Calu3 (cell line): ENCODE results near the gene SLIT3. TPM values are rescaled to one million over a fixed set of nuclear protein-coding genes. Genes with fewer than 3 reads are reported as not detected.

Experiments
- BruUV-seq: library from RNA; stranded (reverse); fragments of 400-500 nt; replicated peaks from 2 replicates; lab custom pipeline; 2021; lab: Mats Ljungman, UMichigan
- CTCF ChIA-PET: fragments of 300-600 bp; sonication (Branson Sonifier 250); formaldehyde crosslinking; loops from one replicate; lab custom pipeline; 2022; ENCODE audit warnings: antibody characterized with exemption; lab: Charles Lee
- DNase-seq: peaks from one replicate; pipeline ENCODE4 v3.0.0; 2022
- H3K27ac Mint-ChIP-seq: one replicate; pipeline ENCODE4 v1.8.0; 2022; ENCODE audit warnings: mixed read lengths; ENCODE audit not compliant: unreplicated experiment
- H3K27me3 Mint-ChIP-seq: one replicate; pipeline ENCODE4 v1.8.0; 2022; ENCODE audit warnings: mixed read lengths; ENCODE audit not compliant: unreplicated experiment
- H3K36me3 Mint-ChIP-seq: one replicate; pipeline ENCODE4 v1.8.0; 2022; ENCODE audit warnings: mild to moderate bottlenecking, moderate library complexity, mixed read lengths; ENCODE audit not compliant: insufficient read depth, unreplicated experiment
- H3K4me1 Mint-ChIP-seq: one replicate; pipeline ENCODE4 v1.8.0; 2022; ENCODE audit warnings: mild to moderate bottlenecking, low read depth, mixed read lengths; ENCODE audit not compliant: unreplicated experiment
- H3K4me3 Mint-ChIP-seq: one replicate; pipeline ENCODE4 v1.8.0; 2022; ENCODE audit warnings: mild to moderate bottlenecking, low read depth, moderate library complexity, mixed read lengths; ENCODE audit not compliant: unreplicated experiment
- H3K9me3 Mint-ChIP-seq: one replicate; pipeline ENCODE4 v1.8.0; 2022; ENCODE audit warnings: low read depth, mixed read lengths; ENCODE audit not compliant: unreplicated experiment
- CTCF ChIP-seq: fragments of 200-600 bp; IDR thresholded peaks from one replicate; pipeline ENCODE4 v1.8.0; 2022; ENCODE audit warnings: antibody characterized with exemption; ENCODE audit not compliant: unreplicated experiment
- intact Hi-C: fragments of 100-400 bp; cut with micrococcal nuclease; formaldehyde crosslinking; loops from one replicate; pipeline ENCODE4 v1.10.0; 2022; ENCODE audit not compliant: unreplicated experiment
- total RNA-seq: library from RNA; stranded (reverse); gene quantifications from 2 replicates; pipeline ENCODE4 v1.2.3, GENCODE V29; 2022

The SLIT3 gene
- total RNA-seq, 1 experiment from 2014 or later: not detected

DNA sequence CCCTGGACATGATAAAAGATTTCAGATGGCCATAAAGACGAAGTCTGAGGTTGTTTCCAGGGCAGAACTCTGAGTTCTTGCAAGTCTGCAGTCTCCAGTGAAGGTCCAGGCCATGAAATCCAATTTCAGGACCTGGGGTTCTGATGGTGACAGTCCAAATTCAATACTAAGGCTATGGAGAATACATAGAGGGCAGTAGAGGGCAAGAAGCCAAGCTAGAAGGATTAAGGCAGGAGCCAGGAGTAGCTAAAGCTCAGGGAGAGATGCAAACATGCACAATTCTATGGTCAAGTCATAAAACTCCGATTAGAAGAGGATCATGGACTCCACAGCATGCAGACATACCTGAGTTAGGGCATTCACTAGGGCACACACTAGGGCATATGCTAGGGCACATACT, 11.4 kb downstream of the SLIT3 start:
- CTCF ChIA-PET: no interaction called here
- Mint-ChIP-seq H3K36me3 (no peaks in the 10 kb centered on the region), H3K4me1 (no peaks in the 10 kb centered on the region), H3K27ac (no peak overlapping the region), H3K27me3 (no peaks in the 10 kb centered on the region), H3K9me3 (peaks cover 3% of the 10 kb centered on the region), H3K4me3 (no peak overlapping the region)
- intact Hi-C loops: no loop called here
- no peak for DNase-seq
- no peak for TF ChIP-seq CTCF
- BruUV-seq: no TSS peak

- intact Hi-C loops: no loop called here
- BruUV-seq: no TSS peak
- H3K9me3 Mint-ChIP-seq: no peaks in the 10 kb centered on the region
- no peaks in the 10 kb centered on the region for H3K36me3 Mint-ChIP-seq
- no peaks in the 10 kb centered on the region for H3K4me1 Mint-ChIP-seq
- no peak overlapping the region for H3K27ac Mint-ChIP-seq
- no peaks in the 10 kb centered on the region for H3K27me3 Mint-ChIP-seq
- H3K4me3 Mint-ChIP-seq: no peak overlapping the region
- no peak for DNase-seq
- TF ChIP-seq CTCF: no peak
- CTCF ChIA-PET: no interaction called here
Observed at GRCh38 chr5:169288066-169288930, 12.6 kb downstream of the SLIT3 start.

DNA sequence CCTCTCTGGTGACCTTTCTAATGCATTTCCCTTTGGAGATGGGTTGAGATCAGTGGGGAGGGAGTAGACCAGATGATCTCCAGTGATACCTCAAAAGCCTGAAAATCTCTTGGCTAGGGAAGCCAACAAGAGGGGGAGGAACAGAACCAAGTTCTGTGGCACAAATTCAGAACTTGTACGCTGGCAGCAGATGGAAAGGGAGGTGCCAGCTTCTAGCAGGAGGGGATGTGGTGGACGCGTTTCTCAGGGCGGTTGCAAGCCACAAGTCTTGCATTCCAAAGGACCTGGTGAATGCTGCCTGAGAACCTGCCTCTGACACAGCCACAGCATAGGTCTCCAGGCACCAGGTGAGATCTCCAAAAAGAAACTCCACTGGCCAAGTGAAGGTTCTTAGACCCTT, 13.4 kb downstream of the SLIT3 start:
- no peak for TF ChIP-seq CTCF
- no TSS peak for BruUV-seq
- Mint-ChIP-seq H3K27me3 (no peaks in the 10 kb centered on the region), H3K9me3 (no peaks in the 10 kb centered on the region), H3K27ac (no peak overlapping the region), H3K4me1 (no peaks in the 10 kb centered on the region), H3K36me3 (no peaks in the 10 kb centered on the region), H3K4me3 (no peak overlapping the region)
- CTCF ChIA-PET: no interaction called here
- no peak for DNase-seq
- intact Hi-C loops: no loop called here

DNA sequence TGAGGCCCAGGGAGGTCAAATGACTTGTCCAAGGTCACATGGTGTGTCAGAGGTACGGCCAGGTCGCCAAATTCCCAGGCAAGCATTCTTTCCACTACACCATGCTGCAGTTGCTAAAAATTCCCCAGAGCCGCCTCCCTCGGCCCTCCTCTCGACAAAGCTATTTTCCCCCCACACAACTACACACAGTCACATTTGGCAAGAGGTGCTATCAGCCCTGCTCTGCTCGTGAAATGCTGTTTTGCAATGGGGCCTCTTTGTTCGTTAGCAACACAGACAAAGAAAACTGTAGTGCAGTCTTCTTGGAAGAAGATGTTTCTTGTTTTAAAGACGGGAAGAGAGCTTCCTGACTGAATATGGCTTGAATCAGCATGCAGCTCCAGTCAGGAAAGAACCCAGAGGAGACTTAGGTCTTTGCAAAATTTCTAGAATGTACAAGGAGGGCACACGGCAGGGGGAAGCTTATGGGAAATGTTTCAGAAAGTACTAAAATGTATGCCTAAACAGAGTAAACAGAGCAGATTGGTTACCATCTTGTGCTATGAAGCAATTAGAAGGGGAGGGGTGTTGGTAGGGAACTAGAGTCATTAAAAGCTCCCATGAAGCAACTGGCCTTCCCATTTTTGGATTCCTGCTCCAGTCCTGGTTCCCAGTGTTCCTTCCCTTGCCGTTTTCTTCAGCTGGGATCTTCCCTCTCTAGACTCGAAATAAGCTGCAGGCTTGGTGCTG, 14.2 kb downstream of the SLIT3 start:
- intact Hi-C loops: no loop called here
- no peak for DNase-seq
- H3K27ac Mint-ChIP-seq: no peak overlapping the region
- no TSS peak for BruUV-seq
- no peak for TF ChIP-seq CTCF
- H3K9me3 Mint-ChIP-seq: no peaks in the 10 kb centered on the region
- no peaks in the 10 kb centered on the region for H3K4me1 Mint-ChIP-seq
- no peaks in the 10 kb centered on the region for H3K36me3 Mint-ChIP-seq
- no peaks in the 10 kb centered on the region for H3K27me3 Mint-ChIP-seq
- CTCF ChIA-PET: interaction anchor here (0.6 kb wide), 1 partner anchor 965 kb away, joined by 4 read pairs; no protein-coding TSS in a partner anchor
- H3K4me3 Mint-ChIP-seq: no peak overlapping the region
